Measurements from ENCODE around the gene UQCRQ.

UQCRQ gene

GRCh38 chr5:132831095-132831860 lies 35.2 kb upstream of the UQCRQ start:
- Histone ChIP-seq H3K9me3 (ENCODE audit: insufficient read depth, low read length) (no peaks in the 10 kb centered on the region), H3K79me2 (ENCODE audit: low read length) (no peaks in the 10 kb centered on the region), H3K9ac (ENCODE audit: low read length) (peak overlapping the region; percentile 72; the same call in 1 of the 2 replicates), H3K27me3 (ENCODE audit: low read depth, low read length) (no peaks in the 10 kb centered on the region), H2AFZ (ENCODE audit: low read depth, low read length) (peak overlapping the region; percentile 81), H3K27ac (ENCODE audit: low read length) (no peak overlapping the region), H4K20me1 (ENCODE audit: insufficient read depth, low read length) (no peaks in the 10 kb centered on the region), H3K36me3 (replicated peaks; ENCODE audit: low read depth, low read length) (no peaks in the 10 kb centered on the region), H3K4me2 (ENCODE audit: low read length) (peak overlapping the region; percentile 70), H3K4me3 (ENCODE audit: low read length) (peak overlapping the region; percentile 90), H3K4me1 (ENCODE audit: low read length) (0 out of 2 replicates have a peak, but pooled peaks cover 3% of the 10 kb centered on the region)
- TF ChIP-seq EZH2phosphoT487 (IDR thresholded peaks at IDR 0.05; ENCODE audit: low read depth) (no peak), CTCF (IDR thresholded peaks at IDR 0.05; ENCODE audit: low read depth, low read length) (no peak)

- H3K27ac ChIP-seq (ENCODE audit: low read length) = no peak overlapping the region
- no peak overlapping the region for H2AFZ ChIP-seq (ENCODE audit: low read depth, low read length)
- H3K9ac ChIP-seq (ENCODE audit: low read length) = no peak overlapping the region
- H3K9me3 ChIP-seq (ENCODE audit: insufficient read depth, low read length) = no peaks in the 10 kb centered on the region
- H4K20me1 ChIP-seq (ENCODE audit: insufficient read depth, low read length) = no peaks in the 10 kb centered on the region
- no peaks in the 10 kb centered on the region for H3K36me3 ChIP-seq (replicated peaks; ENCODE audit: low read depth, low read length)
- H3K4me3 ChIP-seq (ENCODE audit: low read length) = no peak overlapping the region
- H3K27me3 ChIP-seq (ENCODE audit: low read depth, low read length) = no peaks in the 10 kb centered on the region
- H3K79me2 ChIP-seq (ENCODE audit: low read length) = no peaks in the 10 kb centered on the region
- no peak for TF ChIP-seq EZH2phosphoT487 (IDR thresholded peaks at IDR 0.05; ENCODE audit: low read depth)
- TF ChIP-seq CTCF (IDR thresholded peaks at IDR 0.05; ENCODE audit: low read depth, low read length) = no peak
- H3K4me1 ChIP-seq (ENCODE audit: low read length) = 0 out of 2 replicates have a peak, but pooled peaks cover 3% of the 10 kb centered on the region
- H3K4me2 ChIP-seq (ENCODE audit: low read length) = no peak overlapping the region
Observed at GRCh38 chr5:132832612-132833011, 33.8 kb upstream of the UQCRQ start.

- no peak overlapping the region for H3K4me3 ChIP-seq (ENCODE audit: low read length)
- H3K4me1 ChIP-seq (ENCODE audit: low read length) = 0 out of 2 replicates have a peak, but pooled peaks cover 3% of the 10 kb centered on the region
- no peaks in the 10 kb centered on the region for H3K79me2 ChIP-seq (ENCODE audit: low read length)
- no peaks in the 10 kb centered on the region for H3K9me3 ChIP-seq (ENCODE audit: insufficient read depth, low read length)
- no peaks in the 10 kb centered on the region for H4K20me1 ChIP-seq (ENCODE audit: insufficient read depth, low read length)
- no peak overlapping the region for H2AFZ ChIP-seq (ENCODE audit: low read depth, low read length)
- no peak overlapping the region for H3K9ac ChIP-seq (ENCODE audit: low read length)
- H3K36me3 ChIP-seq (replicated peaks; ENCODE audit: low read depth, low read length) = no peaks in the 10 kb centered on the region
- no peak overlapping the region for H3K27ac ChIP-seq (ENCODE audit: low read length)
- no peaks in the 10 kb centered on the region for H3K27me3 ChIP-seq (ENCODE audit: low read depth, low read length)
- no peak for TF ChIP-seq CTCF (IDR thresholded peaks at IDR 0.05; ENCODE audit: low read depth, low read length)
- TF ChIP-seq EZH2phosphoT487 (IDR thresholded peaks at IDR 0.05; ENCODE audit: low read depth) = no peak
- H3K4me2 ChIP-seq (ENCODE audit: low read length) = no peak overlapping the region
Observed at GRCh38 chr5:132834057-132834456, 32.4 kb upstream of the UQCRQ start.

GRCh38 chr5:132836852-132837251 lies 29.6 kb upstream of the UQCRQ start:
- no peaks in the 10 kb centered on the region for H4K20me1 ChIP-seq (ENCODE audit: insufficient read depth, low read length)
- H3K9me3 ChIP-seq (ENCODE audit: insufficient read depth, low read length) = no peaks in the 10 kb centered on the region
- H3K27me3 ChIP-seq (ENCODE audit: low read depth, low read length) = no peaks in the 10 kb centered on the region
- no peak overlapping the region for H3K27ac ChIP-seq (ENCODE audit: low read length)
- no peak overlapping the region for H3K9ac ChIP-seq (ENCODE audit: low read length)
- no peak overlapping the region for H3K4me3 ChIP-seq (ENCODE audit: low read length)
- no peak for TF ChIP-seq CTCF (IDR thresholded peaks at IDR 0.05; ENCODE audit: low read depth, low read length)
- no peak overlapping the region for H3K4me2 ChIP-seq (ENCODE audit: low read length)
- H2AFZ ChIP-seq (ENCODE audit: low read depth, low read length) = no peak overlapping the region
- H3K4me1 ChIP-seq (ENCODE audit: low read length) = no peaks in the 10 kb centered on the region
- H3K36me3 ChIP-seq (replicated peaks; ENCODE audit: low read depth, low read length) = no peaks in the 10 kb centered on the region
- no peaks in the 10 kb centered on the region for H3K79me2 ChIP-seq (ENCODE audit: low read length)

All from OCI-LY3 (cell line).